DMS153 treated with DMSO at 0.1 percent for 48 hours (cell line): ENCODE data around the gene LMOD1.
A peak's percentile ranks its signal among the peaks of the same experiment; 100 is the strongest.

Experiments used
- DNase-seq: peaks from one replicate; lab custom pipeline; 2025; ENCODE audit not compliant: unreplicated experiment; lab: John Stamatoyannopoulos, UW

LMOD1 gene

DNA sequence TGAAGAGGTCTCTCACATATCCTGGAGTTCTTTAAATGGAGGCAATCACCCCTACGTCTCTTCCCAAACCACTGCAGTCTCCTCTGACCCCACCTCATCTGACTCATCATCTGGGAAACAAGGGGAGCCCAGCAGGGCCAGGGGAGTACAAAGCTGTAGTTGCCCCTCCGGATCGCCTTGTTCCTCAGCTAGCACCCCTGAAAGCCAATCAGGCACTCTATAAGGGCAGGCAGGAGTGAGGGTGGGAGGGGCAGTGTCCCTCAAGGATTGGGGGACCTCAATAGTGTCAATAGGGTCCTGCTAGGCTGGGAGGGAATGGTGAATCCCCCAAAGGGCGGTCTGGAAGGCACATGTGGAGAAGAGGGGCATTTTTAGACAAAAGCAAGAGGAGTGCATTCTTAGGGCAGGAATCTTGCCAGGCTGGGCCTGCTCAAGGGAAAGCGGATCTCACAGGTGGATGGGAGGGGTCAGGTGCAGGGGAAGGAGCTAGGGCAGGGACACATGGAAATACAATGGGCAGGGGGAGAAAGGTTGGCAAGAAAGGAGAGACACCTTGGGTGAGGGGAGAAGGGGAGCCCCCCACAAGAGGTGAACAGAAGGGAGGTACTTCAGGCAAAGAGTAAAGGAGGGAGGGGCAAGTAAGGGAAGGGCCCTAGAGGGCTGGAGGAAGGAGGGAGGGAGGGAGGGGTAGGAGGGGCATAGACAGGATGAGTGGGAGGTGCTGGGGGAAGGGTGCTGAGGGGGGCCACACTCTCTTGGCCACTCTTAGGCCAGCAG lies 51.8 kb downstream of the LMOD1 start:
- DNase-seq: no peak

DNA sequence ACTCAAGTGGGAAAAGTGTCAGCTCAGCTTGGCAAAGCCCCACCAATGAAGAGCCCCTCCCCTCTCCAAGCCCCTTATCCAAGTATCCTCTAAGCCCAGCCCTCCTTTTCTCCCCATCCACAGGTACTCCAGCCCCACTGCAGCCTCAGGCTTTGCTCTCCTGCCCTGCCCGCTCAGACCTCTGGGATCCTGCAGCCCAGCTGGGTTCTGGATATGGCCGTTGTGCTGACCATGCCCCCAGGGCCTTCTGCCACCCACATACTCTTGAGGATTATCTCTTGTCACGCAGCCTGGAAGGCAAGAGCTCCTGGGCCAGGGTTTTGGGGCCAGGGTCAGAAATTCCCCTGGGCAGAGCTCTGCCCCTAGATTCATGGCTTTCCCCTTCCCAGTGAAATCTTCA lies 52.9 kb downstream of the LMOD1 start:
- no peak for DNase-seq

DNA sequence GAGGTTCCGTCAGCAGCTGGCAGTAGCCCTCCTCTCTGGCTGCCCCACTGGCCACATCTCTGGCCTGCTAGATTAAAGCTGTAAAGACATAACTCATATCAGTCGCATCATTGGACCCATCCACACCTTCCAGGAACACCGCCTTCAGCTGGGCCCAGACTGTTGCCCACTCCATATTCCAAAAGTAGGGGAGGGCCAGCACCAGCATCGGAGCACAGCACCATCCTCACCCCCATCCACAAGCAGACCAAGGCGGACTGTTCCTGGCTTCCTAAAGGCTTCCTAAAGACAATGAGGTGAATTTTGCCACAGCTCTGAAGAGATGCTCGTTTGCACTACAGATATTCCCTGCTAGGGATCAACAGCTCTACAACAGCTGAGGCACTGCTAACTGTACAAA lies 54.1 kb downstream of the LMOD1 start:
- DNase-seq: no peak

DNA sequence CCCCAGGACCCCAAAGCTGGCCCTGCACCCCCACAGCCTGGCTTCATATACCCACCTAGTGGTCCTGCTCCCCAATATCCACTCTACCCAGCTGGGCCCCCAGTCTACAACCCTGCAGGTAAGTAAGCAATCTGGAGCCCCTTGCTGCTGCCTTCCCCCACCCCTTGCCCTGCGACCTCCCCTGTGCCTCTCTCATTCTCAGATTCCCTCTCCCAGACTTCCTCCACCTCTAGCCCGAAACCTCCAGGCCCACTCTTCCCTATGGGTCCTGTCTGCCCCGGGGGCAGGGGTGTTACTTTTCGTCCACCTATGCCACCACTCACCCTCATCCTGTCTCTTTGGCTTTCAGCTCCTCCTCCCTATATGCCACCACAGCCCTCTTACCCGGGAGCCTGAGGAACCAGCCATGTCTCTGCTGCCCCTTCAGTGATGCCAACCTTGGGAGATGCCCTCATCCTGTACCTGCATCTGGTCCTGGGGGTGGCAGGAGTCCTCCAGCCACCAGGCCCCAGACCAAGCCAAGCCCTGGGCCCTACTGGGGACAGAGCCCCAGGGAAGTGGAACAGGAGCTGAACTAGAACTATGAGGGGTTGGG lies 54.8 kb downstream of the LMOD1 start:
- DNase-seq: no peak

GRCh38 chr1:201890806-201891450 lies 55.4 kb downstream of the LMOD1 start:
- DNase-seq: no peak

DNA sequence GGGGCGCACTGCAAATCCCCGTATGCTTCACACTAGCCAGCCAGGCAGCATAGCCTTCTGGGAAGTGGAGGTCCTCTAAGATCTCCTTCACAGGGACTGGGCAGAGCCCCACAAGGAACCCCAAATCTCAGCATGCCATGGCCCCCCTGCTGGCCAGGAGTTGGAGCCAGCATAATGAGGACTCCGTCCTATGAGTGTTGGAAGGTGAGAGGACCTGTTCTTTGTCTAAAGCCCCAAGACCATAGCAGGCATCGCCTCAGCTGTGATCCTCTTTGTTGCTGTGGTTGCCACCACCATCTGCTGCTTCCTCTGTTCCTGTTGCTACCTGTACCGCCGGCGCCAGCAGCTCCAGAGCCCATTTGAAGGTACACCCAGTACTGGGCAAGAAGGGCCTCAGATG lies 56.1 kb downstream of the LMOD1 start:
- DNase-seq: no peak

DNA sequence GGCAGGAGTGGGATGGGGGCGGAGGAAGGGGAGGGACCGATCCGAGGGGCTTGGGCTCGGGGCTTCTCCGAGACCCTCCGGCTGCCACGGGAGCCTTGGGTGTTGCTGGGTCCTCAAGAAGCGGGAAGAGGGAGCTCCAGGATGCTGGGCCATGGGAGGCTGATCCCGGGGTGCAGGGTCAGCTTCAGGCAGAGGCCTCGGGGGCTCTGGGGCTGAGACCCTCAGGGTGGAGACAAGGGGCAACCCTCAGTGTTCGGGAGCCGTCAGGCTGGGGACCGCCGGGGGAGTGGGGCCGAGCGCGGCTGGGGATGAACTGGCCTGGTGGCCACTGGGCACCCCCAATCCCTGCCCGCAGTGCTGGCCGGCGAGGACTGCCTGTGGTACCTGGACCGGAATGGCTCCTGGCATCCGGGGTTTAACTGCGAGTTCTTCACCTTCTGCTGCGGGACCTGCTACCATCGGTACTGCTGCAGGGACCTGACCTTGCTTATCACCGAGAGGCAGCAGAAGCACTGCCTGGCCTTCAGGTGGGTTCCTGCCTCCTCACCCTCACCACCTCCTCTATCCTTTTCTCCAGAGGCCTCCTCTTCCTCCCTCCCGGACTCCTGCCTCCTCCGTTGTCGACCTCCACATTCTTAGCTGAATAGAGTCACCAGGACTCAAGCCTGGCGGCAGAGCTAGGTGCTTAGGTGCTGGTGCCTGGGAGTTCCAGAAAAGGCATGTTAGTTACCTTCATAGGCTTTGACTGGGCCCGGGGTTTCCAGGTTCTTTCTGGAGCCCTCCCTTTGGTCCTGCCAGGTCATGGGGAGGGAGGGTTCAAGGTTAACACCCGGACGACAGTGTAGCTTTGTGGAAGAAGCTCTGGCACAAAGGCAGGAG lies 57.0 kb downstream of the LMOD1 start:
- DNase-seq: no peak

DNA sequence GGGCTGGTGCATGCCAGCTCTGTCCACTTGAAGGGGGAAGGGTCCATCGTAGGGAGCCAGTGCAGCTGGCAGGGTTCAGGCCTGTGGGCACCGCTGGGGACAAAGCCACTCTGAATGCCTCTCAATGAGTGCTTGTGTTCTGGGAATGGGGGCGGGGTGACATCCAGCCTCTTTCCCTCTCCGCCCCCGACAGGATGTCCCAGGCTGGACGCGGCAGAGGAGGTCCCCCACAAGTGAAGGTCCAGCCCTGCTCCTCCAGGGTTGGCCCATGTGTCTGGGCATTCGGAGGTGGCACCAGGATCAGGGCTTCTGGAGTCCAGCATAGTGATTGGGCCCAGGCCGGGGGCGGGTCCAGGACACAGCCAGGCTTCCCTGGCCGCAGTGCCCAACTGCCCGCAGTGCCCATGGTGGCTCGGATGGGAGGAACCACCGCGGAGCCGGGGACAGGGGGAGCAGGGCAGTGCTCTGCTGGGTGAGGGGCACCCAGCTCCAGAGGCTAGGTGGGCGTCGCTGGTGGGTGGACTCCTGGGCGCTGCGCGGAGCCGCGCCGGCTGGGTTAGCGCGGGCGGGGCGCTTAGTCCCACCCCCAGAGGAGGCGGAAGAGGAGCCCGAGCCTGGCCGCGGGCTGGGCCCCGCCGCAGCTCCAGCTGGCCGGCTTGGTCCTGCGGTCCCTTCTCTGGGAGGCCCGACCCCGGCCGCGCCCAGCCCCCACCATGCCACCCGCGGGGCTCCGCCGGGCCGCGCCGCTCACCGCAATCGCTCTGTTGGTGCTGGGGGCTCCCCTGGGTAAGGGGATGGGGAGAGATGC lies 57.9 kb downstream of the LMOD1 start, which contains the start of gene SHISA4:
TSS of gene SHISA4 (plus strand) at position 617 of the 808 bp plus-strand sequence. CDS start at position 714, 97 bp downstream.
- peak; percentile 16 for DNase-seq

DNA sequence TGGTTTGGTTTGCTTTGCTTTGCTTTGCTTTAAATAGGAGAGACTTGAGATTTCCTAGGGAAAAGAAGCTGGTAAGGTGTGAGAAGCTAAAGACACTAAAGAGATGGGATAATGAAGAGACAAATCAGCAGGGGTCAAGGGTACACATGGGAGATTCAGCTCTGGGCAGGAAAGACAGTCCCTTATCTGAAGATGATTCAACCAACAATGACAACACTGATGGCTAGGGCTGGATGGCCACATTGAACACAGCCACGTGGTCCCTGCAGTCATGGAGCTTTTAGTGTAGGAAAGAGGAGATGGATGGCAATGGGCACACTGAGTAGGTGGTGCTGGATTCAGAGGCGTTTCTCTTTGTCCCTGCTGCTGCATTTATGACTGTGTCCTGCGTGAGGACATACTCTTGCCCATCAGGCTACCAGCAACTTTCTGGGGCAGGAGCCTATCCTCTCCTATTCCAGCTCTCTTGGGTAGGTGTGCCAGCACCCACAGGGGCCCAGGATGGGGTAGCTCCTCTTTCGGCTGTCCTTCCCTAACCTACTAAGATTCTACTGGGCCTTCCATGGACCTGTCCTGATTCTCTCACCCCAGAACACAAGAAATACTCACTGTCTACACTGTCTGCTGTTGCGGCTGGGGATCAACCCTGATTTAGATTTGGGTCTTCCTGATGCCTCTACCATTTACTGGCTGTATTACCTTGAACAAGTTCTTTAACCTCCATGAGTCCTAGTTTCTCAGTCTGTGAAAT lies 59.1 kb downstream of the LMOD1 start:
- no peak for DNase-seq

DNA sequence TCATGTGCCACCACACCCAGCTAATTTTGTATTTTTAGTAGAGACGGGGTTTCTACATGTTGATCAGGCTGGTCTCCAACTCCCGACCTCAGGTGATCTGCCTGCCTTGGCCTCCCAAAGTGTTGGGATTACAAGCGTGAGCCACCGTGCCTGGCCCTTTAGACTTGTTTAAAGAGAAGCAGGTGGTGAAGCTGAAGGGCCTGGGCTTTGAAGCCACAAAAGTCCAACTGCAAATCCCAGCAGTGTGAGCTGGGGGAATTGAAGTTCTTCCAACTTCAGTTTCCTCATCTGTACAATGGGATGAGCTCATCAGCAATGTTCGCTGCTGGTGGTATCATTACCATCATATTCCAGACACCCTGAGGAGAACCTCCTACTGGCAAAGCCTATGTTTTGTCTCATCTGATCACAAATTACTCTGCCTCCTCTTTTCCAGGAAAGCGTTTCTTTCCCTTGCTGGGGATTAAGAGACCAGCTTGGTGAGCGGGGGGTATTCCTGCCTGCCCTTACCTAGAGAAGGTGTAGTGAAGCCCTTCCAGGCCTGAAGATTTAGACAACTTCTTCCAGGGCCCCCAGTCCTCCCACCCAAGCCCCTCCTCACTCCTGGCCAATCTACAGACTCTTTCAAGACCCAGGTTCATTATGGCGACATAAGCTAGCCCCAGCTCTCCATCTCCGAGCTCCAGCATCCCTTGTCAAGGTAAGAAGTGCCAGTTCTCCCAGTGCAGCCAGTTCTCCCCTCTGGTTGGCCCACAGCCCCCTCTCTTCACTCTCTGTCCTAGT lies 60.1 kb downstream of the LMOD1 start:
- DNase-seq: no peak

DNA sequence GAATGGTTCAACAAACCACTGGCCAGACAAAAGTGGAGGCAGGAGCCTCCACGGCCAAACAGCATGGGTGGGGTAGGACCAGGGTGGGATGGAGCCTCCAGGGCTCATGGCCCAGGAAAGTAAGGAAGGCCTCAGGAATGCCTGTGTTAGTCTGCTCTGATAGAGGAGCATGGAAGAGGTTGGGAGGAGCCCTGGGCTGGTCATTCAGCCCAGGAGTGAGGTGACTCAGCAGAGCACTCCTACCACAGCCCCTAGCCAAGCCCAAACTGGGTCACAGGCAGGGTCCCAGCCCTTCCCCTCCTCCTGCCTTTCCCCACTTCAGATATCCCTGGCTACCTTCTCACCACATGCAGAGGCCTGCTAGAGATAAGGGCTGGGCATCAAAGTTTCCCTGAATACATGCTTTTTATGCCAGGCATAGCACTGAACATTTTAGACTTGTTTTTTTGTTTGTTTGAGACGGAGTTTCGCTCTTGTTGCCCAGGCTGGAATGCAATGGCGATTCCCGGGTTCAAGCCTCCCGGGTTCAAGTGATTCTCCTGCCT lies 60.7 kb downstream of the LMOD1 start:
- DNase-seq: no peak

- no peak for DNase-seq
These were observed 61.9 kb downstream of the LMOD1 start for GRCh38 chr1:201884425-201884824.

DNA sequence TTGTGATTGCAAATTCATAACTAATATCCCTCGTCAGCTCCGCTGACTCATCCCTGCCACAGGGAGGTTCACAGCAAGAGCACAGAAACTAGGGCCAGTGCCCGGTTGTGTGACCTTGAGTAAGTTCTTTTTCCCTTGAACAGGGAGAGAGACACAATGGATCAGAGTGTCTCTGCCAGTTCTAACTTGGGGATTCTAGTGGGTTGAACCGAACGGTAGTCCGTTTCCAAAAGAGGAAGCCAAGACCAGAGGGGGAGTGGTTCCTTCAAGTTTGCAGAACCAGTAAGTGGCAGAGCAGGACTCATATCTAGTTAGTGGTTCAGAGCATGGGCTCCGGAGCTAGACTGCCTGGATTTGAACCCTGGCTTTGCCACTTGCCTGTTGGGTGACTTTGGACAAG lies 62.6 kb downstream of the LMOD1 start:
- DNase-seq: no peak

DNA sequence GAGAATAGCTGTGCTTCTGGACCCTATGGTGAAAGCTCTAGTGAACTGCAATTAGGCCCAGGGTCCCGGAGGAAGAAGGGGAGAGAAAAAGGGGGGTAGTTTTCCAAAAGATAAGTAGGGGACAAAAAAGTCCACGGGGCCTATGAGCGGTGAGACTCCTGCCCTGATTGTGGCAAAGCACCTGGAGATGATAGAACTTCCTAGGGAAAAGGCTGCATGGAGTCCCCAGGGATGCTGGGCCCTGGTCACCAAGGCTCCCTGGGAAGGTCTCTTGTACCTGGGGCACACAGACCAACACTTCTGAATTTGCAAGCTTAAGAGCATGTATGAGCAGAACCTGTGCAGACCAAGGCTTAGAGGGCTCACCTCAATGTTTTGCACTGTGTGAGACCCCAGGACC lies 63.1 kb downstream of the LMOD1 start:
- no peak for DNase-seq

- no peak for DNase-seq
These were observed 63.6 kb downstream of the LMOD1 start for GRCh38 chr1:201882665-201883132.

DNA sequence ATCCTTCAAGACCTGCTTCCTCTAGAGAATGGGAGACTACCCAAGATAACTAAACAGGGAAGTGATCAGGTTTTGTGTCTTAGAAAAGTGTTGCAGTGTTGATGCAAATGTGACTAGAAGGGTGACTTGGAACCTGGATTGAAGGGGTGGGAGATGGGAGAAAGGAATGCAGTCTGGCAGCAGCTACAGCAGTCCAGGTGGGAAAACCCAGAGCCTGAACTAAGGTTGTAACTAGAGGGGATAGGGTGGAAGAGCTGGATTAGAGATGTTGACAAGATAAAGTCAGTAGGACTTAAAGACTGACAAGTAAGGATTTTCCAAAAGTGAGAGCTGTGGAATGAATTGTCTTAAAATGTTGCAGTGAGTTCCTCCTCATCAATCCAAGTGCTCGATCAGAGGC lies 64.7 kb downstream of the LMOD1 start:
- DNase-seq: no peak

DNA sequence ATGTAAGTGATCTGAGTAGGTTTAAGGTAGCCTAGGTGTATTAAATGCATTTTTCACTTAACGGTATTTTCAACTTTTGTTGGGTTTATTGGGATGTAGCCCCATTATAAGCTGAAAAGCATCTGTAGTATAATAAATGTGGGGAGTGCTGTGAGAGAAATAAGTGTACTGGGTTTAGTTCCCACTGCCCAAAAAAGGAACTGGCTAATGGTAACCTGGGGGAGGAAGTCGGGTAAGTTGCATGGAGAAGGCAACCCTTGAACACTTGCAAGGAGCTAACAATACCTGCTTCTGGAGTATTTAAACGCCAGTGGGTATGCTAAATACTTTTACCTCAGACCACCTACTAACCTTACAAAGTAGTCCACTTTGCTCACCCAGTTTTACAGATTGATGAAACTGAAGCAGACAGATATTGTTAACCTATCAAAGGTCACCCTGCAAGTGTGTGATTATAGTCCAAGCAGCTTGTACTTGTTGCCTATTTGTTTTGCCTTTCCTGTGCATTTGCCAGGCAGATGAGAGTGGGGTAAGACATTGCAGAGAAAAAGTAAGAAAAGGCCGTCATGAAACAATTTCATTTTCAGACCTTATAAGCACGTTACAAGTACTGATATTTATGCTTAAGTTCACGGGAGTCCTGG lies 65.3 kb downstream of the LMOD1 start:
- DNase-seq: no peak

- DNase-seq: peak; percentile 13
These were observed 68.4 kb downstream of the LMOD1 start for GRCh38 chr1:201877877-201878401.
